Stimulated activated effector memory CD8-positive, alpha-beta T cell treated with anti-CD3 and anti-CD28 coated beads, Interleukin-12 subunit alpha, Interleukin-12 subunit beta, amount 100 ng/mL, for 72 hours (primary cell): ENCODE data around the gene IQGAP2.

Experiments
- ATAC-seq: fragments of 150-1000 bp; cut with Tn5 transposase; 2 replicates; pipeline ENCODE4 v1.10.0; 2021
- DNase-seq, 2 donors: peaks; one replicate each; pipeline ENCODE4 v3.0.0; 2021 to 2022; ENCODE audit warnings: low spot score in 2 of 2
- H3K27ac Mint-ChIP-seq: one replicate; pipeline ENCODE4 v1.8.0; 2022; ENCODE audit warnings: mild to moderate bottlenecking, mixed read lengths
- H3K36me3 Mint-ChIP-seq: one replicate; pipeline ENCODE4 v1.8.0; 2022; ENCODE audit warnings: mild to moderate bottlenecking, mixed read lengths
- H3K4me1 Mint-ChIP-seq: one replicate; pipeline ENCODE4 v1.8.0; 2022; ENCODE audit warnings: mixed read lengths
- H3K4me3 Mint-ChIP-seq: one replicate; pipeline ENCODE4 v1.8.0; 2022; ENCODE audit warnings: mild to moderate bottlenecking, mixed read lengths
- H3K9me3 Mint-ChIP-seq: one replicate; pipeline ENCODE4 v1.8.0; 2022; ENCODE audit warnings: mixed read lengths

Gene IQGAP2

GRCh38 chr5:76746677-76747076, 343.6 kb downstream of the IQGAP2 start:
- Mint-ChIP-seq H3K36me3 (no peaks in the 10 kb centered on the region), H3K4me3 (no peak overlapping the region), H3K27ac (no peak overlapping the region), H3K9me3 (no peaks in the 10 kb centered on the region), H3K4me1 (peaks cover 5% of the 10 kb centered on the region)
- ATAC-seq: no peak
- DNase-seq: no peak

GRCh38 chr5:76747706-76748105, 344.6 kb downstream of the IQGAP2 start:
- Mint-ChIP-seq H3K9me3 (no peaks in the 10 kb centered on the region), H3K4me3 (no peak overlapping the region), H3K36me3 (no peaks in the 10 kb centered on the region), H3K27ac (no peak overlapping the region), H3K4me1 (peaks cover 5% of the 10 kb centered on the region)
- DNase-seq (no peak), ATAC-seq (no peak)

- Mint-ChIP-seq H3K4me1 (peaks cover 5% of the 10 kb centered on the region), H3K36me3 (no peaks in the 10 kb centered on the region)
- no peak for DNase-seq
Measured at GRCh38 chr5:76751291-76751690, 348.2 kb downstream of the IQGAP2 start.

GRCh38 chr5:76754668-76755078, 351.6 kb downstream of the IQGAP2 start:
- no peak for DNase-seq
- ATAC-seq: no peak
- Mint-ChIP-seq H3K4me3 (no peak overlapping the region), H3K27ac (no peak overlapping the region), H3K4me1 (no peaks in the 10 kb centered on the region), H3K9me3 (no peaks in the 10 kb centered on the region), H3K36me3 (no peaks in the 10 kb centered on the region)

More at GRCh38 chr5:76751291-76751690, 348.2 kb downstream of the IQGAP2 start:
- H3K9me3 Mint-ChIP-seq: no peaks in the 10 kb centered on the region
- H3K4me3 Mint-ChIP-seq: no peak overlapping the region
- H3K27ac Mint-ChIP-seq: no peak overlapping the region
- ATAC-seq: no peak

- H3K9me3 Mint-ChIP-seq: no peaks in the 10 kb centered on the region
- H3K27ac Mint-ChIP-seq: no peak overlapping the region
- DNase-seq (no peak), ATAC-seq (no peak)
- no peak overlapping the region for H3K4me3 Mint-ChIP-seq
- no peaks in the 10 kb centered on the region for H3K4me1 Mint-ChIP-seq
- H3K36me3 Mint-ChIP-seq: no peaks in the 10 kb centered on the region
Measured at GRCh38 chr5:76755779-76756637, 352.9 kb downstream of the IQGAP2 start.

- H3K4me1 Mint-ChIP-seq: no peaks in the 10 kb centered on the region
- no peaks in the 10 kb centered on the region for H3K9me3 Mint-ChIP-seq
- DNase-seq: no peak
- no peak overlapping the region for H3K4me3 Mint-ChIP-seq
- ATAC-seq: no peak
- H3K27ac Mint-ChIP-seq: no peak overlapping the region
- H3K36me3 Mint-ChIP-seq: no peaks in the 10 kb centered on the region
Measured at GRCh38 chr5:76757049-76757448, 354.0 kb downstream of the IQGAP2 start.
